ENCODE results near the gene CD247. TPM values are rescaled to one million over a fixed set of nuclear protein-coding genes. Genes with fewer than 3 reads are reported as not detected.

CD247 gene
- total and polyA plus RNA-seq, 2 experiments from 2014 or later: not detected

GRCh38 chr1:167427848-167428247 is 90.5 kb downstream of the CD247 start:
- H3K79me2 ChIP-seq: no peaks in the 10 kb centered on the region
- no peak for TF ChIP-seq CTCF (IDR thresholded peaks at IDR 0.05; ENCODE audit: poor library complexity)
- TF ChIP-seq EZH2phosphoT487 (IDR thresholded peaks at IDR 0.05; ENCODE audit: low read depth, severe bottlenecking, unreplicated experiment): no peak
- TF ChIP-seq EZH2 (IDR thresholded peaks at IDR 0.05; ENCODE audit: borderline replicate concordance): no peak
- no peak overlapping the region for H3K4me2 ChIP-seq
- H3K9me2 ChIP-seq (replicated peaks; ENCODE audit: insufficient read depth): no peaks in the 10 kb centered on the region
- no peak overlapping the region for H3K4me3 ChIP-seq
- no peak overlapping the region for H2AFZ ChIP-seq
- no peaks in the 10 kb centered on the region for H3K27me3 ChIP-seq
- no peaks in the 10 kb centered on the region for H4K20me1 ChIP-seq (ENCODE audit: insufficient read depth, poor library complexity, severe bottlenecking)
- H3K4me1 ChIP-seq (ENCODE audit: insufficient read depth): no peaks in the 10 kb centered on the region
- H3K9me3 ChIP-seq (ENCODE audit: low read depth): no peaks in the 10 kb centered on the region
- DNase-seq (ENCODE audit: low spot score): no peak
- H3K27ac ChIP-seq: no peak overlapping the region
- 98% methylated on average over 5 of the region's 5 CpGs for WGBS (ENCODE audit: low lambda C conversion rate, missing lambda C conversion rate)
- no peaks in the 10 kb centered on the region for H3K36me3 ChIP-seq (replicated peaks; ENCODE audit: insufficient read depth, low read depth)

DNA sequence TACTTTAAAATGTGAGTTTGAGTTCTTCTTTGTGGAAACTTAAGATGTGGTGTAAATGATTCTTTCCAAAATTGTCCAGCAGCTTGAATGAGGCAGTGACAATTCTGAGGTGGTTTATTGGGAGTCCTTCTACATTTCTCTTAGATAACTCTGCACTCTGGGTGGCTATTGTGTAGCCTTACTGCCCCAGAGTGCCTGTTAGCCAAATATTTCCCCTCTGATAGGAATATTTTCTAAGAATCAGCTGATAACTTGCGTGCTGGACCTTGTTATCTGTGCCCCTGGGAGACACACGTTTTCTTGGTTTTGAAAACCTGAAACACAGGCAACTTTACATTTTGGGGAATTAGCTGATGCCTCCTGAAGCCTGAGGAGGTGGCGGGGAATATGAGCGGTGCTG is 91.6 kb downstream of the CD247 start:
- no peaks in the 10 kb centered on the region for H3K36me3 ChIP-seq (replicated peaks; ENCODE audit: insufficient read depth, low read depth)
- H3K9me3 ChIP-seq (ENCODE audit: low read depth): no peaks in the 10 kb centered on the region
- no peak overlapping the region for H3K27ac ChIP-seq
- no peaks in the 10 kb centered on the region for H3K27me3 ChIP-seq
- TF ChIP-seq EZH2 (IDR thresholded peaks at IDR 0.05; ENCODE audit: borderline replicate concordance) (no peak), EZH2phosphoT487 (IDR thresholded peaks at IDR 0.05; ENCODE audit: low read depth, severe bottlenecking, unreplicated experiment) (no peak), CTCF (IDR thresholded peaks at IDR 0.05; ENCODE audit: poor library complexity) (no peak)
- DNase-seq (ENCODE audit: low spot score): no peak
- WGBS (ENCODE audit: low lambda C conversion rate, missing lambda C conversion rate): 84% methylated on average over 4 of the region's 4 CpGs
- no peaks in the 10 kb centered on the region for H3K4me1 ChIP-seq (ENCODE audit: insufficient read depth)
- no peaks in the 10 kb centered on the region for H3K9me2 ChIP-seq (replicated peaks; ENCODE audit: insufficient read depth)
- H3K4me3 ChIP-seq: no peak overlapping the region
- no peaks in the 10 kb centered on the region for H3K79me2 ChIP-seq
- no peak overlapping the region for H2AFZ ChIP-seq
- H3K4me2 ChIP-seq: no peak overlapping the region
- no peaks in the 10 kb centered on the region for H4K20me1 ChIP-seq (ENCODE audit: insufficient read depth, poor library complexity, severe bottlenecking)

- no peaks in the 10 kb centered on the region for H4K20me1 ChIP-seq (ENCODE audit: insufficient read depth, poor library complexity, severe bottlenecking)
- no peak overlapping the region for H2AFZ ChIP-seq
- no peaks in the 10 kb centered on the region for H3K79me2 ChIP-seq
- H3K4me3 ChIP-seq: no peak overlapping the region
- no peaks in the 10 kb centered on the region for H3K9me3 ChIP-seq (ENCODE audit: low read depth)
- 78% methylated on average over 7 of the region's 7 CpGs for WGBS (ENCODE audit: low lambda C conversion rate, missing lambda C conversion rate)
- DNase-seq (ENCODE audit: low spot score): no peak
- H3K27ac ChIP-seq: no peak overlapping the region
- no peaks in the 10 kb centered on the region for H3K9me2 ChIP-seq (replicated peaks; ENCODE audit: insufficient read depth)
- H3K36me3 ChIP-seq (replicated peaks; ENCODE audit: insufficient read depth, low read depth): no peaks in the 10 kb centered on the region
- no peaks in the 10 kb centered on the region for H3K27me3 ChIP-seq
- no peak for TF ChIP-seq EZH2phosphoT487 (IDR thresholded peaks at IDR 0.05; ENCODE audit: low read depth, severe bottlenecking, unreplicated experiment)
- no peaks in the 10 kb centered on the region for H3K4me1 ChIP-seq (ENCODE audit: insufficient read depth)
- H3K4me2 ChIP-seq: no peak overlapping the region
These were observed 92.8 kb downstream of the CD247 start for GRCh38 chr1:167425482-167425881.

DNA sequence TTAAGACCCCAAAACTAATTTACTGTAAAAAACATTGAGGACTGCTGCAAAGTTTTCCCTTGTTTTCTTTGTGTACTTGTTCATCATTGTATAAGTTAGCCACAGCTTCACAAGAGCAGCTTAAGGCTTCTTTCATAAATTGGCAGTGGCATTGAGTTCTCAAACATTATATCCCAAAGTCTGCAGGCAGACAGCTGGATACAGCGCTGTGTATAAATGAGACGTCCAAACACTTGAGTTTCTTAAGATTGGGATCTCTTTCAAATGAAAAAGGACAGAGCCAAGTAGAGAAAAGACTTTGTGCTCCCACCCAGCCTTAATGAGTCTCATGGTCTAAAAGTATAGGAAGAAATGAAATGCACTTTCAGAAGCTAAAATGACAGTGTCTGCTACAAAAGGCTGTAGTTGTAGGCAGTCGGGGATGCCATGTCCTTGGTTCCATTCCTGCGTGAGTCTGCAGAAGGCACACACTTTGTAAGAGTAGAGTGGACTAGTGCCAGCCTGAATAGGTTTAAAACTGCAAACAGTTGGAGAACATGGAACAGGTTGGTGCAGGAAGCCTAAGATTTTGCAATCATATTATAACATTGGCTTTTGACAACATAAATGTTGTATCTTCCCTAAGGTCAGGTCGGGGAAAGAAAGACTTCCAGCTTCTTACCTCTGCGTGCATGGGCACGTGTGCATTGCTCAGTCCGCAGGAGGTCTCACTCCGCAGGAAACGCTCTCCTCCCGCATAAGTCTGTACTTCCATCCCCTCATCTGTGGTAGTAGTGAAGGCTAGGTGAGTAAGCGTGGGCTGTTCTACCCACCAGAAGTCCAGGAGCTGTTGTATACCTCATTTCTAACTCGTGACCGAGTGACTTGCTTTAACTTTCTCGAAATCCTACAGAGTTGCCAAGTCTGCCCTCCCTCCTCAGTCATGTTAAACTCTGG is 94.4 kb downstream of the CD247 start:
- no peaks in the 10 kb centered on the region for H3K9me2 ChIP-seq (replicated peaks; ENCODE audit: insufficient read depth)
- TF ChIP-seq EZH2 (IDR thresholded peaks at IDR 0.05; ENCODE audit: borderline replicate concordance) (no peak), CTCF (IDR thresholded peaks at IDR 0.05; ENCODE audit: poor library complexity) (no peak), EZH2phosphoT487 (IDR thresholded peaks at IDR 0.05; ENCODE audit: low read depth, severe bottlenecking, unreplicated experiment) (no peak)
- H3K27me3 ChIP-seq: no peaks in the 10 kb centered on the region
- H3K4me3 ChIP-seq: no peak overlapping the region
- H2AFZ ChIP-seq: no peak overlapping the region
- no peaks in the 10 kb centered on the region for H3K36me3 ChIP-seq (replicated peaks; ENCODE audit: insufficient read depth, low read depth)
- 87% methylated on average over 15 of the region's 15 CpGs for WGBS (ENCODE audit: low lambda C conversion rate, missing lambda C conversion rate)
- DNase-seq (ENCODE audit: low spot score): no peak
- no peak overlapping the region for H3K27ac ChIP-seq
- no peak overlapping the region for H3K4me2 ChIP-seq
- no peaks in the 10 kb centered on the region for H3K79me2 ChIP-seq
- no peaks in the 10 kb centered on the region for H4K20me1 ChIP-seq (ENCODE audit: insufficient read depth, poor library complexity, severe bottlenecking)
- H3K4me1 ChIP-seq (ENCODE audit: insufficient read depth): no peaks in the 10 kb centered on the region
- H3K9me3 ChIP-seq (ENCODE audit: low read depth): no peaks in the 10 kb centered on the region
